HCT116 (cell line): ENCODE data around the gene CDH5.

ENCODE experiments used
- CTCF ChIP-seq, 3 experiments: fragments of 200-600 bp in 1 of 3; sonication (generic) in 1 of 3; IDR thresholded peaks in 2 of 3; conservative IDR thresholded peaks in 1 of 3; 2 replicates each; pipeline ENCODE4 v1.5.1; 2012 to 2017; ENCODE audit warnings: low read depth in 2 of 3, low read length in 2 of 3, antibody characterized with exemption in 1 of 3, borderline replicate concordance in 1 of 3, control low read depth in 1 of 3, mild to moderate bottlenecking in 1 of 3, mixed read lengths in 1 of 3, mixed run types in 1 of 3, moderate library complexity in 1 of 3; ENCODE audit not compliant: insufficient read depth in 1 of 3
- EZH2 ChIP-seq: fragments of 200-600 bp; sonication (generic); IDR thresholded peaks from 2 replicates; pipeline ENCODE4 v1.6.1; 2017; ENCODE audit warnings: antibody characterized with exemption, mixed run types
- POLR2A ChIP-seq: IDR thresholded peaks from 2 replicates; pipeline ENCODE4 v1.7.0; 2011; ENCODE audit warnings: borderline replicate concordance; ENCODE audit not compliant: insufficient read depth, insufficient read length; ENCODE audit errors: extremely low read depth
- POLR2AphosphoS5 ChIP-seq: IDR thresholded peaks from 2 replicates; pipeline ENCODE4 v1.6.1; 2011; ENCODE audit warnings: mild to moderate bottlenecking, low read depth, low read length, moderate library complexity
- ZBTB33 ChIP-seq: IDR thresholded peaks from 2 replicates; pipeline ENCODE4 v1.6.1; 2011; ENCODE audit warnings: mild to moderate bottlenecking, low read length, moderate library complexity; ENCODE audit not compliant: insufficient replicate concordance; ENCODE audit errors: extremely low read depth

GRCh38 chr16:66359811-66360608, 6.5 kb upstream of the CDH5 start:
- TF ChIP-seq CTCF (IDR thresholded peaks at IDR 0.05 in 2 of 3, conservative IDR thresholded peaks at IDR 0.05 in 1 of 3; ENCODE audit: borderline replicate concordance in 1 of 3, insufficient read depth in 1 of 3, low read depth in 2 of 3, low read length in 2 of 3) = no peak
- TF ChIP-seq POLR2A = no peak
- no peak for TF ChIP-seq ZBTB33
- TF ChIP-seq POLR2AphosphoS5 = no peak
- TF ChIP-seq EZH2 = no peak
